GM19463 (cell line): ENCODE data around the gene SLC25A41.

Experiments used
- ATAC-seq: cut with Tn5 transposase; IDR thresholded peaks from one replicate; pipeline ENCODE4 v1.9.1; 2021; ENCODE audit warnings: mild to moderate bottlenecking, moderate library complexity; ENCODE audit not compliant: unreplicated experiment

Gene SLC25A41

DNA sequence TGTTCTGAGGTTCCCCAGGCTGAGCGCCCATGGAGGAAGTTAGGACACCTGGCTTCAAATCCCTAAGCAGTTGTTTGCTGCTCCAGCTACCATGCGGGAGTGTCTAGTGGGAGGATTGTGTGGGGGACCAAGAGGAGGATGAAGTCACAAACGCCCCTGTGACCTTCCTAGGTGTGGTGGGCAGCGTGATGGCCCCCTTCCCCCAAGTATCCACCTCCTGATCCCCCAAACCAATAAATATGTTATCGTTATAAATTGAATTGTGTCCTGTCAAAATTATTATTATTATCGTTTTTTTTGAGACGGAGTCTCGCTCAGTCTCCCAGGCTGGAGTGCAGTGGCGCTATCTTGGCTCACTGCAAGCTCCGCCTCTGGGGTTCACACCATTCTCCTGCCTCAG, at the start of gene SLC25A41:
TSS of gene SLC25A41 (minus strand) at position 101 of the 400 bp plus-strand sequence. CDS start at position 31, 70 bp downstream.
- no peak for ATAC-seq

DNA sequence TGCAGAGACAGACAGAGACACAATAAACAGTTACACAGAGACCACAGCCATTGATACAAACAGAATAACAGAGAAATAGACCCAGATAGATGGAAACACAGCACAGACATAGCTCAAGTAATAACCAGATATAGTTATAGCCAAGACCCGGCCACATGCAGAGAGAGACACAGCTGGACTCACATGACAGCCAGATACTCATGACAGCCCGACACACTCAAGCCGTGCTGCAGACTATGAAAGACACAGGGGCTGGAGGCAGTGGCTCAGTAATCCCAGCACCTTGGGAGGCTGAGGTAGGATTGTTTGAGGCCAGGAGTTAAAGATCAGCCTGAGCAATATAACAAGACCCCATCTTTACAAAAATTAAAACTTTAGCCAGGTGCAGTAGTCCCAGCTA, 49.7 kb upstream of the SLC25A41 start:
- no peak for ATAC-seq

DNA sequence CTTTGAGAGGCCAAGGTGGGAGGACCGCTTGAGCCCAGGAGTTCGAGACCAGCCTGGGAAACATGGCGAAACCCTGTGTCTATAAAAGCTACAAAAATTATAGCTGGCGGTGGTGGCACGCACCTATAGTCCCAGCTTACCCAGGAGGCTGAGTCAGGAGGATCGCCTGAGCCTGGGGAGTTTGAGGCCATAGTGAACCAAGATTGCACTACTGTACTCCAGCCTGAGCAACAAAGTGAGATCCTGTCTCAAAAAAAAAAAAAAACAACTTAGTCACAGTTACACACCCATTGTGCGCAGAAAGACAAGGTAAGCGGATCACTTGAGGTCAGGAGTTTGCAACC, 48.8 kb upstream of the SLC25A41 start:
- ATAC-seq = no peak

DNA sequence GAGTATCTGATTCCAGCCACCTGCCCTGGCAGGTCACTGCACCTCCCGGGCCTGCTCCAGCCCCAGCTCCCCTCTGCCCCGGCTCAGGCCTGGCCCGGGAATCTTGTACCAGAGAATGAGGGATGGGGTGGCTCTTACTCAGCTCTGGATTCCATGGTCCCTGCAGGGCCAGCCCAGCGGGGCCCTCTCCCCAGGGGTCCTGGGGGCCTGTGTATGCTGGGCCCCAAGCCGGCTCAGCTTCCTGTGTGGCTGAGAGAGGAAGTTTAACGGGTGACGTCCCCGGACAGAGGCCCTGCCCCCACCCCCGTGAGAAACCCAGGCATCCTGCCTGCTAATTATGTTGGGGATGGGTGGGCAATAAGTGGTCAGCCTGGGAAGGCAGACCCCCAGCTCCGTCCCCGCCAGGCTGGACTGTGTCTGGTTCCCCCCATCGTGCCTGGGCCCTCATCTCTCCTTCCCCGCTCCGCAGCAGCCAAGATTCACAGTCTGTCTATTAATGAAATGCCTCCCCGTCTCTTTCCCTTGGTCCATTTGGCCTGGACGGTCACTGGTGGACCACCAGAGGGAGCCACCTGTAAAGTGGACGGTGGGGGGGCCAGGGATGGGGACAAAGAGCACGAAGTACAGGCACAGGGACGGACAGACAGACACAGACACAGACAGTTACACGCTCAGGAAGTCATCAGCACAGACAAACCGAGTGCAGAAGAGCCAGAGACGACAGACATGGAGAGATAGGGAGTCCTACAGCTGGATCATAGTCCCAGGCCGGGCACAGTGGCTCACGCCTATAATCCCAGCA, 48.2 kb upstream of the SLC25A41 start, which contains the start of gene DENND1C:
TSS of gene DENND1C (minus strand) at position 247 of the 802 bp plus-strand sequence. CDS start at position 155, 92 bp downstream.
- ATAC-seq = peak; percentile 47

DNA sequence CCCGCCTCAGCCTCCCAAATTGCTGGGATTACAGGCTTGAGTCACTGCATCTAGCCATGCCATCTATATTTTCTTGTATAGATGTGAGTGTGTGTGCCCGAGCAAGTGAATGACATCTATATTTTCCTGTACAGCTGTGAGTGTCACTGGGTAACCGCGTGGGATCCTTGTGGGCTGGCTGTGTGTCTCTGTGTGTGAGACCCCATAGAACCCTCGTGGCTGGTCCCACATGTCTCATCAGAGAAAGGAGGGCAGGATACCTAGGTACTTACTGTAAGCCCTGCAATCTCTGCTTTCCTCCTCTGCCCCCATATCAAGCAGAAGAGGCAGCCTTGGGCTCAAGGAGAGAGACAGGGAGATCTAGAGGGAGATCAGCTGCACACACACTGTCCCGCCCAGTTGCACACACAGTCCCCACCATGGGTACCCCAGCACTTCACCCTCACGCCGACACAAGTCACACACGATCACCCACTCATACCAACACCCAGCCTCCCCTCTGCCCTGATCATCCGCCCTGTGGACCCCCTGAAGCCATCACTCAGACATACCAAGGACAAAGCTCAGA, 47.4 kb upstream of the SLC25A41 start:
- ATAC-seq = no peak

DNA sequence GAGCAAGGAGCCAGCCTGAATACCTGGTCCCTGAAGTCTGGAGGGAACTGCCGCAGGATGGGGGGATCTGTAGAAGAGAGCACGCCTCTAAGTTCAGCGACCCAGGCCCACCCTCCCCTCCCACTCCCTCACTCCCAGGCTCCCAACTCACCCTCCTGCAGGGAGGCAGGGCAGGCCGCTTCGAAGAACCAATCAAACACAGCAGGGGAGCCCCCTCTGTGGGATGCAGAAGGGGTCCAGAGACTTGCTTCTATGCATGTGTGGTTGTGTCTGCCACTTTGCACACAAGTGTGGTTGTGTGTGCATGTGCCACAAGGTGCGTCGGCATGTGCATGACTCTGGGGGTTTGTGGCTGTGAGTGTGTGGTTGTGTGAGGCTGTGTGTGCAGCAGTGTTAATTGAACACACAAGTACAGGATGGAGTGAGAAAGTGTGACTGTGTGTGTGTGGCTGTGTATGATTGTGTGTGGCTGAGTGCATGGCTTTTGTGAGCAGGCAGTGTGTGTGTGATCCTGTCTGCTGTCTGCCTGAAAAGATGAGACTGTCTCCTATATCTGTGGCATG, 46.4 kb upstream of the SLC25A41 start:
- ATAC-seq = no peak

DNA sequence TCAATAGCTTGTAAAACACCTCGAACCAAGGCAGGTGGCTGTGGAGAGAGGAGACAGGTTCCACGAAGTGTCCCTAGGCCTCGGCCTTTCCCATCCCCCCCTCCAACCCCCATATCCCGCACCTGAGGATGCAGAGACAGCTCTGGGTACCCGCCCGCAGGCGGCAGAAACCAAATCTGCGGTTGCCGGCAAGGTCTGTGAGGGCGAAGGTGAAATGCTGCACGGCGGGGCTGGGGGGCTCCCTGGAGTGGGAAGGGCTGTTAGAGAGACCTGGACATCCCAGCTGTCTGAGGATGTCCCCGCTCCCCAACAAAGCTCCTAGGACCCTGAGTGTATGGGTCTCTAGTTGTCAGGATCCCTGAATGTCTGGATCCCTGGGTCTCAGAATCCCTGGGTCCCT, 45.3 kb upstream of the SLC25A41 start:
- no peak for ATAC-seq

DNA sequence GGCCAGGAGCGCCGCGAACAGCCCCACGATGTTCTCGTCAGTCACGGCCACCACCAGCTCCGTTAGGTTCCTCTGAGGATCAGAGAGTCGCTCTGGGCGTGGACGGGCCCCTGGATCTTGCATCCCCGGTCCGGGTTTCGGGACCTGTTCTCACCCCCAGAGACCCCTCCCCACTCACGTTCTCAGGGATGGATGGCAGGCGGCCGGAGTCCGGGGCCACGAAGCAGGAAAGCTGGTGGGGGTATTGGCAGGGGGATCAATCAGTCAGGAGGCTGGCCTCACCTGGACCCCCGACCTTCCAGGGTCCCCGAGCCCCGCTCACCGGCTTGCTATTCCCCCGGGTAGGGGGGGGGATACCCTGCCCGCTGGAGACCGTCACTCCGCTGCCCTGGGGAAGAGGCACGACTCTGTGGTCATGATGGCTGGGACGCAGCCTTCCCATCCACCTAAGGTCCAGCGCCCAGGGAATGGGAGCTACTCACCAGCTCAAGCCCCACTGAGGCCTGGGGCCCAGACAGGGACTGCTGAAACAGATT, 43.4 kb upstream of the SLC25A41 start:
- no peak for ATAC-seq

DNA sequence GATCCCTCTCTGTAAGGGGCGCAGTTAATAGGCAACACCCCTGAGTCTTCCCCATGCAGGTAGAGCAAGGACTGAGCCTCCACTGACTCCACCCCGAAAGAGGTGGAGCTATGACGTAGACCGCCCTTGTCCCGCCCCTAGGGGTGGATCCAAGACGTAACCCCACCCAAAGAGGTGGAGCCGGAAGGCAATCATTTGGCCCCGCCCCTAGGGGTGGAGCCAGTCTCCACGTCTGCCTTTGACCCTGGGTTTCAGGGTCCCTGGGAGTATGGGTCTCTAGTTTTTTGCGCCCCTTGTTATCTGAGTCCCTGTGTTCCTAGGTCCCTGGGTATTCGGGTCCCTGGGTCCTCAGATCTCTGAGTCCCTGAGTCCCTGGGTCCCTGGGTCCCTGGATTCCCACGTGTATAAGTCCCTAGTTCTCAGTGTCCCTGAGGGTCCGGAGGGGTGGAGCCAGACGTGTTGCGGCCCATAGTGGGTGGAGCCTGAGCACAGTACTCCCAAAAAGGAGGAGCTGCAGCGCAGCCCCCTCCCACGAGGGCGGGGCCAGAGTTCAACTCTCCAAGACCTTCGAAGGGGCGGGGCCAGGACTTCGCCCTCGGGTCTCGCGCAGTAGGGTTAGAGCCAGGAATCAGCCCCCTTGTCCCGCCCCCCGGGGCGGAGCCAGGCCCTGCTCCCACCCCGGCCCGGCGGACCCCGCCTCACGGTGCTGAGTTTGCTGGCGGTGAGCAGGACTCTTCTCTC, 42.8 kb upstream of the SLC25A41 start:
- ATAC-seq = no peak

DNA sequence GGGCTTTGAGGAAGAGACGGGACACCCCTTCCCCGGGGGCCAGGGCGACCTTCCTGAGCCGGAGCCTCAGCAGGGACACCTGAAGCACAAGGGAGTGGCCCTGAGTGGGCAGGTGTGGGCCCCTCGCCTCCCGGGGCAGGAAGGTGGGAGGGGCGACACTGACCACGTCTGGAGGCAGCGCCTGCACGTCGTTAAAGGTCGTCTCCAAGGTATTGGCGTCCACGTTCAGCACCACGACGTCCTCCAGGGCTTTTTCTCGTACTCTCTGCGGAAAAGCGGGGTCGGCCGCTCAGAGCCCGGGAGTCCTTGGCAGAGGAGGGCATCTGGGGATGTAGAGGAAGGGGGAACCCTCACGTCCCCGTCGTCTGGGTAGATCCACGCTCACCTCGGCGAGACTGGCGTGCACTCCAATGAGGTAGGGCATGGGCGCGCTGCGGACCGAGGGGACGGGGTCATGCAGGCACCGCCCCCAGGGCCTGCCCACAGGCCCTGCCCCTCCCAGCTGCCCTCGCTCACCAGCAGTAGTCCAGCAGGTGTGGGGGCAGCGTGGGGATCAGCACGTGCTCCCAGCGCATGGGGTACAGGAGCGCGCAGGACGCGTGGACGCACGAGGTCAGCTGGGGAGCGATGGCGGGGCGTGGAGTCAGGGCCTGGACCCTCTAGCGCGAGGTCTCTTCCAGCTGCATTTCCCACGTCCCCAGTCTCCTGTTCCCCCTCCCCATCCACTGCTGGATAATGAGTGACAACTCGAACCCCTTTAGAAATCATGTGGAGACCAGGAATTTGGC, 42.0 kb upstream of the SLC25A41 start:
- no peak for ATAC-seq

DNA sequence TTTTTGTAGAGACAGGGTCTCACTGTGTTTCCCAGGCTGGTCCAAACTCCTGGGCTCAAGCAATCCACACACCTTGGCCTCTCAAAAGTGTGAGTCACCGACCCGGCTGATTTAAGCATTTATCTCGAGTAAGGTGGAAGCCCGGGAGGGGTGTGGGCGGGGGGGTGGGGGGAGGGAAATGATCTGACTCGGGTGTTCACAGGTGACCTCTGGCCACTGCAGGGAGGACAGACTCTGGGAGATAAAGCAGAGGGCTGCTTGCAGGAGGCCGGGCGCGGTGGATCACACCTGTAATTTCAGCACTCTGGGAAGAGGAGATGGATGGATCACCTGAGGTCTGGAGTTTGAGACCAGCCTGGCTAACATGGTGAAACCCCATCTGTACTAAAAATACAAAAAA, 40.1 kb upstream of the SLC25A41 start:
- ATAC-seq = no peak

DNA sequence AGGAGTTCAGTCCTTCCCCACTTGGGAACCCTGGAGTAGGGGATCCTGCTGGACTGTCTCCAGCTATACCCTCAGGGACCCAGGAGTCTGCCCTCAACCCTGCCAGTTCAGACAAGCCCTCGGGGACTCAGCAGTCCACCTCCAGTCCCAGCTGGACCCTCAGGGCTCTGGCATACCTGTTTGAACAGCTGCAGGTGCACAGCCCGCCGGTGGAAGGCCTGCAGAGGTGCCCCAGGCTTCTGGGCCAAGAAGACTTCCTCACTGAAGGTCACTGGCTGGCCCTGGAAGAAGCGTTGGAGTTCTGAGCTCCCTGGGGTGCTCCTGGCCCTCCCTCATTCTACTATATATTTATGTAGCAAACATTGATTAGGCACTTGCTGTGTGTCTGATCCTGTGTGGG, 39.1 kb upstream of the SLC25A41 start:
- ATAC-seq = no peak

DNA sequence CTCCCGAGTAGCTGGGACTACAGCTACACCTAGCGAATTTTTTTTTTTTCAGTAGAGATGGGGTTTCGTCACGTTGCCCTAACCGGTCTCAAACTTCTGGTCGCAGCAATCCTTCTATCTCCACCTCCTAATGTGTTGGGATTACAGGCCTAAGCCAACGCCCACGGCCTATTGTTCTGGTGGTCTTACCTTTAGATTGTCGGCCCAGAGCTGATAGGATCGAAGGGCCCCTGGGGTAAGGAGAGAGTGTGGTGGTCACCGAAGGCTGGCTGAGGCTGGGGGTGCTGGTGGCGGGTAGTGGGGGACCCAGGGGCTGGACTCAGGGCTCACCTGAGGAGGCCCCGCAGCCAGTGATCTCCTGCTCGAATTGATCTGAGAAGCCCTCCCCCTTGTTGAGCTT, 37.5 kb upstream of the SLC25A41 start:
- no peak for ATAC-seq

DNA sequence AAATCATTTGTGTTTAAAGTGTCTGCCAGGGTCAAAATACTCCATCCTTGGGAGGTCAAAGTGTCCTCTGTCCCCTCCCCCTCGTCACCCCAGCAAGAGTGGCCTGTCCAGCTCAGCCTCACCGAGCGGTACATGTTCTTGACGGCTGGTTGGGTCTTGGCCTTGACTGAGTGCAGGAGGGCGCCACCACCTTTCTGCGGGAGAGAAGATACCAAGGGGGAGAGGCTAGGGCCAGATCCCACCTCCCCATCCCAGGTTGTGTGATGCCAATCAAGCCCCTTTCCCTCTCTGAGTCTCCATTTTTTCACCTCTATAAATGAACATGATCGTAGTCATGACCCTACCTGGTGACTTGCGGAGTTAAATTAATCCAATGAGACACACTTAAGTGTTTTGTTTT, 36.6 kb upstream of the SLC25A41 start:
- no peak for ATAC-seq

DNA sequence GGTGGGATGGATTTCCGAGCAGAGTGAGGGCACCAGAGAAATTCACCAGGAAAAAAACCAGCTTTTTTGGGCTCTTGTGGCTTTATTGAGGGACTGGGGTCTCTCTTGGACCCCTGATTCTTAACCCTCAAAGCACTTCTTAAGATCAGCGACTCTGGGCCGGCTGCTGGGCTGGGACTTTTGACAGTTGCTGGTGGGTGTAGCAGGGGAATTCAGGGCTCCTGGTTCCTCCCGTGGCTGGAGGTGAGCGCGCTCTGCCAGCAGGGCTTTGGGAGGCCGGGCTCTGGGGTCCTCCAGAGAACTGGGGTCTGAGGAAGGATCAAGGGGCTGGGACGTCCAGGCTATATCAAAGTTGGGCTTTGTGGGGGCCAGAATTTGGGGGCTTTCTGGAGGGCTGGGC, 33.8 kb upstream of the SLC25A41 start:
- ATAC-seq = no peak

DNA sequence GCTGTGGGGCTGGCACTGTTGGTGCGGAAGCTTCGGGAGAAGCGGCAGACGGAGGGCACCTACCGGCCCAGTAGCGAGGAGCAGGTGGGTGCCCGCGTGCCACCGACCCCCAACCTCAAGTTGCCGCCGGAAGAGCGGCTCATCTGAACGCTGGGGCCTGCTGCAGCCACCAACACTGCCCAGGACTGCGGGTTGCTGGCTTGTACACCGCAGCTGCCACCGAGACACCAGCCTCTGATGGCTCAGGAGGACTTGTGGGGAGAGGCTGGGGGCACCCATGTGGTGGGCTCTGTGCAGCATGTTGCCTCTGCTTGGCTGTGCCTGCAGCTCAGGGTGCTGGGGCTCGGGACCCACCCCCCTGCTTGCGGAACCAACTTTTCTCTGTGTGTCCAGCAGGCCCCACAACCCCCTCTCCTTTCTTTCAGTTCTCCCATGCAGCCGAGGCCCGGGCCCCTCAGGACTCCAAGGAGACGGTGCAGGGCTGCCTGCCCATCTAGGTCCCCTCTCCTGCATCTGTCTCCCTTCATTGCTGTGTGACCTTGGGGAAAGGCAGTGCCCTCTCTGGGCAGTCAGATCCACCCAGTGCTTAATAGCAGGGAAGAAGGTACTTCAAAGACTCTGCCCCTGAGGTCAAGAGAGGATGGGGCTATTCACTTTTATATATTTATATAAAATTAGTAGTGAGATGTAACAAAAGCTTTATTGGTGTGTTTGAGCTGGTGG, 33.1 kb upstream of the SLC25A41 start:
- ATAC-seq = no peak

DNA sequence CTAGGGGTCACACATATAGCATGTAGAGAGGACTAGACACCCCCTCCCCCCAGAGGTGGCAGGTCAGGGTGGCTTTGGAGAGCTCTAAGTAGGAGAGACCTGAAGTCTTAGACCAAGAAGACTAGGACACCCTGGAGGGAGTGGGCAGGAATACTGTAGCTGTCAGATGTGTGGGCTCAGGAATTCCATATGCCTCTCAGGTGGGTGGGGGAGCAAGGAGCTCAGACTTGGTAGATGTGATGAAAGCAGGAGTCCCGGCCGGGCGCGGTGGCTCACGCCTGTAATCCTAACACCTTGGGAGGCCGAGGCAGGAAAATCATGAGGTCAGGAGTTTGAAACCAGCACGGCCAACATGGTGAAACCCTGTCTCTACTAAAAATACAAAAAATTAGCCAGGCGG, 32.1 kb upstream of the SLC25A41 start:
- ATAC-seq = no peak

DNA sequence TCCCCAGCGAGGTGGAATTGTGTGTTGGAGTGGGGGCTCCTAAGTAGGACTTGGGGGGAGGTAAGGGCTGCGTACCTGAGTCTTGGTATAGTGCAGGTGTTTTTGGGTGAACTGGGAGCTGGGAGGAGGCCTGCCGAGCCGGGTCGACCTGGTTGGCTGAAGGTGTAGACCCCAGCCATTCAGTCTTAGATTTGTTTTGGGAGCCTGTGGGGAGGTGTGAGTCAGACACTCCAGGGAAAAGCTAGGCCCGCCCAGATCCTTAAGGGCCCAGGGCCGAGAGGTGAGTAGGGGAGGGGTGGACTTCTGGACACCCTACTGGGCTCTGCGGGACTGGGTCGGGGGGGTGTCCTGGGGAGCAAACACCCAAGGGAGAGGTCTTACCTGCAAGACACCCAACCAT, 31.4 kb upstream of the SLC25A41 start:
- ATAC-seq = no peak

DNA sequence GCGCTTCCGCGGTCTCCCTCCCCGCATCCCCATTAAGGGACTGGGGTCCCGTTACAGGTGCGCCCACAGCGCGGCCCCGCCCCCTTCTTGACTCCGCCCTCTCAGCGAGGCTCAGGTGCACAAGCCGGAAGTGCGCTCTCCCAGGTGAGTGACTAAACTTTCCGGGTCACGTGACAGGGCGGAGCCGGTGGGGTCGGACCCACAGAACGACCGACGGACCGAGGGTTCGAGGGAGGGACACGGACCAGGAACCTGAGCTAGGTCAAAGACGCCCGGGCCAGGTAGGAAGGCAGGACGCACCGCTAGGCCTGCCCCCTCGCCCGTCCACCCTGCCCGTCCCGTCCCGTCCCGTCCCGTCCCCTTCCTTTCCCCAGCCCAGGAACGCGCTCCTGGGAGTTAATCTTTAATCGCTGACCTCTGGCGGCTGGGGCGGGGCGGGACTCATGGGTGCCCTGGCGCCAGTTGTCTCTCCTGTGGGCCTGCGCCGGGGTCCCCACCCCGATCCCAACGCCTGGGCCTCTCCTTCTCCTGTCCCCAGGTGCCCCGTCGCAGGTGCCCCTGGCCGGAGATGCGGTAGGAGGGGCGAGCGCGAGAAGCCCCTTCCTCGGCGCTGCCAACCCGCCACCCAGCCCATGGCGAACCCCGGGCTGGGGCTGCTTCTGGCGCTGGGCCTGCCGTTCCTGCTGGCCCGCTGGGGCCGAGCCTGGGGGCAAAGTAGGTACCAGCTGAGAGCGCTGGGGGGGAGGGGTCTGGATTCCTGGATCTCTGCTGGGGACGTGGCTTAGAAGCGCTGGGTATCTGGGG, 30.7 kb upstream of the SLC25A41 start, which contains the start of gene CRB3:
TSS of gene CRB3 (plus strand) at position 202 of the 804 bp plus-strand sequence. CDS start at position 633, 431 bp downstream.
- no peak for ATAC-seq
